ENCODE measurements around the gene TIMM17A. TPM values are rescaled to one million over a fixed set of nuclear protein-coding genes. Genes with fewer than 3 reads are reported as not detected.

The TIMM17A gene
- total and polyA plus RNA-seq, 2 donors from 2014 or later: 40.8 to 73.2 TPM

GRCh38 chr1:201937624-201938213, 17.6 kb upstream of the TIMM17A start:
- no peak for TF ChIP-seq CTCF (IDR thresholded peaks at IDR 0.05; ENCODE audit: borderline replicate concordance, extremely low read depth, insufficient read depth)
- Histone ChIP-seq H3K4me1 (ENCODE audit: control insufficient read depth in 2 of 3, insufficient read depth in 2 of 3, low read depth in 1 of 3, low read length in 3 of 3) (peaks cover 0 to 5% (median 0%) of the 10 kb centered on the region in 3 donors), H3K27ac (ENCODE audit: low read depth in 2 of 2, low read length in 2 of 2) (no peak overlapping the region), H3K9me3 (ENCODE audit: control insufficient read depth in 2 of 3, insufficient read depth in 1 of 3, low read length in 3 of 3) (no peaks in the 10 kb centered on the region), H3K9ac (ENCODE audit: low read length in 3 of 3) (no peak overlapping the region), H3K36me3 (ENCODE audit: control insufficient read depth in 2 of 3, insufficient read depth in 3 of 3, low read length in 3 of 3) (no peaks in the 10 kb centered on the region), H3K4me3 (ENCODE audit: low read length in 3 of 3) (no peak overlapping the region), H3K27me3 (ENCODE audit: control insufficient read depth, insufficient read depth, low read length) (no peaks in the 10 kb centered on the region)
- FAIRE-seq (no peak), DNase-seq (no peak)
- intact Hi-C loops (cut with DNase I): no loop called here

GRCh38 chr1:201938440-201939035, 16.8 kb upstream of the TIMM17A start:
- Histone ChIP-seq H3K27me3 (ENCODE audit: control insufficient read depth, insufficient read depth, low read length) (no peaks in the 10 kb centered on the region), H3K9me3 (ENCODE audit: control insufficient read depth in 2 of 3, insufficient read depth in 1 of 3, low read length in 3 of 3) (no peaks in the 10 kb centered on the region), H3K36me3 (ENCODE audit: control insufficient read depth in 2 of 3, insufficient read depth in 3 of 3, low read length in 3 of 3) (no peaks in the 10 kb centered on the region), H3K4me1 (ENCODE audit: control insufficient read depth in 2 of 3, insufficient read depth in 2 of 3, low read depth in 1 of 3, low read length in 3 of 3) (peaks cover 0 to 5% (median 0%) of the 10 kb centered on the region in 3 donors), H3K4me3 (ENCODE audit: low read length in 3 of 3) (no peak overlapping the region), H3K27ac (ENCODE audit: low read depth in 2 of 2, low read length in 2 of 2) (no peak overlapping the region), H3K9ac (ENCODE audit: low read length in 3 of 3) (no peak overlapping the region)
- no peak for TF ChIP-seq CTCF (IDR thresholded peaks at IDR 0.05; ENCODE audit: borderline replicate concordance, extremely low read depth, insufficient read depth)
- FAIRE-seq (no peak), DNase-seq (no peak)
- intact Hi-C loops (cut with DNase I): no loop called here

- no peak overlapping the region for H3K4me3 ChIP-seq (ENCODE audit: low read length in 3 of 3)
- FAIRE-seq (no peak), DNase-seq (no peak)
- no peaks in the 10 kb centered on the region for H3K27me3 ChIP-seq (ENCODE audit: control insufficient read depth, insufficient read depth, low read length)
- H3K36me3 ChIP-seq (ENCODE audit: control insufficient read depth in 2 of 3, insufficient read depth in 3 of 3, low read length in 3 of 3): no peaks in the 10 kb centered on the region
- TF ChIP-seq CTCF (IDR thresholded peaks at IDR 0.05; ENCODE audit: borderline replicate concordance, extremely low read depth, insufficient read depth): no peak
- no peak overlapping the region for H3K9ac ChIP-seq (ENCODE audit: low read length in 3 of 3)
- peaks cover 0 to 5% (median 0%) of the 10 kb centered on the region in 3 donors for H3K4me1 ChIP-seq (ENCODE audit: control insufficient read depth in 2 of 3, insufficient read depth in 2 of 3, low read depth in 1 of 3, low read length in 3 of 3)
- intact Hi-C loops (cut with DNase I): no loop called here
- no peak overlapping the region for H3K27ac ChIP-seq (ENCODE audit: low read depth in 2 of 2, low read length in 2 of 2)
- H3K9me3 ChIP-seq (ENCODE audit: control insufficient read depth in 2 of 3, insufficient read depth in 1 of 3, low read length in 3 of 3): no peaks in the 10 kb centered on the region
These were observed 16.2 kb upstream of the TIMM17A start for GRCh38 chr1:201939148-201939547.

Data from kidney (tissue), 14 donors.